ENCODE data around the gene RGPD4.
"Not testable (repeated sequence)": the region's sequence is repeated elsewhere in the genome, so short reads cannot be mapped to it uniquely, and the experiment has no call there.

Gene RGPD4

DNA sequence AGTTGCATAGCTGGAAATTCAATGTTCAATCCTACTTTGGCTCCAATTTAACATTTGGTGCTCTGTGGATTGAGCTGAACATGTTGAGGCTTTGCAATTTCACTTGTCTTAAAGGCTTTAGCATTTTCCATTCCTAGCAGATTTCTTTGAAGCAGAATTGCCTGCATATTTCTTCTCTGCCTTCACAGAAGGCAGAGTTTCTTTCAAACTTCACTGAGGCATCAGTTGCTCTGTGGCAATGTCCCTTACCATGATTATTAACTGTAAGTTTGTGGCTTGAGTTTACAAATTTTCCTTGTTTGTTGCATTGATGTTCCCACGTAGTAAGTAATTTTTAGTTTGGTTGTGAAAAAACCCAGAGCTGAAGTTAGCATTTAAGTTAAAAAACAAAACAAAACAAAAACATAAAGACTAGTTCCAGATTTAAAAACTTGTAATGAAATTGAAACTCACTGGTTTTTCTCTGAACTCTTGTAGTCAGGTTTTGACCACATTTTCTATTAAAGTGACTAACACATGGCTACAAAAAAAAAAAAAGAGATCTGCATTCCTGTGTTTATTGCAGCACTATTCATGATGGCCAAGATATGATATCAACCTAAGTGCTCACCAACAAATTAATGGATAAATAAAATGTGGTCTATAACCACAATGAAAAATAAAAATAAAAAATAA, 90.1 kb downstream of the RGPD4 start:
- H4K8ac ChIP-seq (ENCODE audit: low read depth, low read length); H2AK5ac ChIP-seq (ENCODE audit: low read length); H3K27me3 ChIP-seq (ENCODE audit: insufficient read depth, low read length); H3K79me1 ChIP-seq (ENCODE audit: low read length); H3K23ac ChIP-seq (ENCODE audit: low read length); H3K4me1 ChIP-seq (ENCODE audit: control insufficient read depth in 1 of 2, insufficient read depth in 2 of 2, low read length in 2 of 2); H3K4me2 ChIP-seq (ENCODE audit: low read length); H3K27ac ChIP-seq (ENCODE audit: low read depth, low read length); H4K91ac ChIP-seq (ENCODE audit: low read depth, low read length); H3K79me2 ChIP-seq (ENCODE audit: control insufficient read depth, insufficient read depth, low read length, poor library complexity); H3K9ac ChIP-seq (ENCODE audit: low read length); H4K12ac ChIP-seq (ENCODE audit: low read depth, low read length); DNase-seq; H2BK12ac ChIP-seq (ENCODE audit: low read length); H3K9me3 ChIP-seq (ENCODE audit: insufficient read depth, low read depth, low read length); H3K14ac ChIP-seq (ENCODE audit: low read length); H2AFZ ChIP-seq (ENCODE audit: insufficient read depth, low read length, poor library complexity); H3K4me3 ChIP-seq (ENCODE audit: low read depth, low read length); H2BK5ac ChIP-seq (ENCODE audit: low read depth, low read length, poor library complexity); H3K4ac ChIP-seq (ENCODE audit: low read depth, low read length); H3K36me3 ChIP-seq (ENCODE audit: control insufficient read depth in 1 of 2, insufficient read depth in 2 of 2, low read length in 2 of 2); H3K18ac ChIP-seq (ENCODE audit: low read length); H2BK120ac ChIP-seq (ENCODE audit: insufficient read depth, low read length, poor library complexity): not testable (repeated sequence)
- no CpG with 5 or more reads among the region's 1 CpG for WGBS (ENCODE audit: extremely low coverage, insufficient coverage, insufficient read length)

DNA sequence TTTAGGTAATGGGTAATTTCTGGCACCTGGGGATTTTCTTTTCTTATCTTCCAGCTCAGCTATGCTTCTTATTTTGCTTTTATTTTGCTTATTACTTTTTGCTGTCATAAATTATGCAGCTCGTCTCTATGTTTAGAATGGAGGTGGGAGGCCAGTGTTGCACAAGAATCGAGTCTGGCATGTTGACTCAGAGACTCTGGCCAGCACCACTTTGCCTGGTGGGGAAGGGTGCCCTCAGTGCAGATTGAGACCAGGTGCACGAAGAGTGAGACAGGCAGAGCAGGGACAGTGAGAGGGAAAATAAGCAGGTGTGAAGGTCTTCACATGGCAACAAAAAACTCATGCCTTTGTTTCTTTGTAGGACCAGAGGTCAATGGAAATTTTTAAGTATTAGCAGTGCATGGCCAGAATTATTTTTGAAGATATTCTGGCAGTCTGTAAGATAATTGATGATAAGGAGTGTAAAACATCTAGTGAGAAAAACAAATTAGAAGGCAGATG, 100.4 kb downstream of the RGPD4 start:
- Histone ChIP-seq H2BK12ac (ENCODE audit: low read length) (no peak overlapping the region), H2AFZ (ENCODE audit: insufficient read depth, low read length, poor library complexity) (no peak overlapping the region), H2BK120ac (ENCODE audit: insufficient read depth, low read length, poor library complexity) (no peak overlapping the region), H3K14ac (ENCODE audit: low read length) (no peak overlapping the region), H2AK5ac (ENCODE audit: low read length) (no peak overlapping the region), H4K12ac (ENCODE audit: low read depth, low read length) (no peak overlapping the region), H3K4ac (ENCODE audit: low read depth, low read length) (no peak overlapping the region), H2BK5ac (ENCODE audit: low read depth, low read length, poor library complexity) (no peak overlapping the region), H3K79me1 (ENCODE audit: low read length) (no peaks in the 10 kb centered on the region), H3K79me2 (ENCODE audit: control insufficient read depth, insufficient read depth, low read length, poor library complexity) (no peaks in the 10 kb centered on the region), H3K18ac (ENCODE audit: low read length) (no peak overlapping the region), H4K8ac (ENCODE audit: low read depth, low read length) (no peak overlapping the region), H3K9ac (ENCODE audit: low read length) (no peak overlapping the region), H3K9me3 (ENCODE audit: insufficient read depth, low read depth, low read length) (no peaks in the 10 kb centered on the region), H3K36me3 (ENCODE audit: control insufficient read depth in 1 of 2, insufficient read depth in 2 of 2, low read length in 2 of 2) (no peaks in the 10 kb centered on the region), H3K4me3 (ENCODE audit: low read depth, low read length) (no peak overlapping the region), H3K4me1 (ENCODE audit: control insufficient read depth in 1 of 2, insufficient read depth in 2 of 2, low read length in 2 of 2) (no peaks in the 10 kb centered on the region), H3K23ac (ENCODE audit: low read length) (no peak overlapping the region), H3K27ac (ENCODE audit: low read depth, low read length) (no peak overlapping the region), H3K27me3 (ENCODE audit: insufficient read depth, low read length) (no peaks in the 10 kb centered on the region), H4K91ac (ENCODE audit: low read depth, low read length) (no peak overlapping the region), H3K4me2 (ENCODE audit: low read length) (no peak overlapping the region)
- DNase-seq, result peak; percentile 54 to 80
- no CpG with 5 or more reads among the region's 3 CpGs for WGBS (ENCODE audit: extremely low coverage, insufficient coverage, insufficient read length)

DNA sequence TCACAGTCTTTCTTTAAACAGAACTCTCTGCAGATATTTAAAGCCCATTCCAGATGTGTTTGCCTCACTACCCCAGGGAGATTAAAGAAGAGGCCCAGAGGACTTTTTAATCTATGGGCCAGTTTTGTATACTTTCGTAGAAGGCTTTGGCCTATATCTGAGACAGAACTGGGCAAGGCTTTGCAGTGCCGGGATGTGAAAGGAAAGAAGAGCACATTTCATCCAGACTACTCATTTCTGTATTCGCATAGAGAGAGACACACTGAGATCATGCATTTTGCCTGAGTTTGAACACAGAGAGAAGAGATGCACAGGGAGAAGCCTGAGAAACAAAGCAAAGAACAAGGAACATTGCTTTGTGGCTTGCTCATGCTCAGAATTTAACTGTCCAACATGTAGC, 104.7 kb downstream of the RGPD4 start:
- no peak overlapping the region for H3K4me2 ChIP-seq (ENCODE audit: low read length)
- H3K14ac ChIP-seq (ENCODE audit: low read length), result no peak overlapping the region
- DNase-seq, result no peak

DNA sequence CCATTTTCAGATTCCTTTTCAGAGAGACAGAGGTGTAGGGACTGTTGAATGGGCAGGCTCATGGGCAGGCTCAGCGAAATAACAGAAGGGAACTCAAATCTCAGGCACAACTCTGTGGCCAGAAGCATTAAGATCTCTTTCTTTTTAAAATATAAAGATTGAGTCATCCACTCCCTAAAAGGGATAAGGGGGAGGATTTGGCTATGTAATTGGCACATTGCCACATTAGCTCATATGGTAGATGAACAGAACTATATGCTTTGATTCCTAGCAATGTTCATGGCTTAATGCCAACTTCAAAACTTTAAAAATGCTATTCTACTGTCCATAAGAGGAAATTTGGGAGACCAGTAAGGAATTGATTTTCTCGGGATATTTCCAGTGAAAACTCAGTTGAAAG, 105.8 kb downstream of the RGPD4 start:
- Histone ChIP-seq H4K8ac (ENCODE audit: low read depth, low read length) (no peak overlapping the region), H4K91ac (ENCODE audit: low read depth, low read length) (no peak overlapping the region), H2AFZ (ENCODE audit: insufficient read depth, low read length, poor library complexity) (no peak overlapping the region), H3K9me3 (ENCODE audit: insufficient read depth, low read depth, low read length) (no peaks in the 10 kb centered on the region), H2BK5ac (ENCODE audit: low read depth, low read length, poor library complexity) (no peak overlapping the region), H3K79me2 (ENCODE audit: control insufficient read depth, insufficient read depth, low read length, poor library complexity) (no peaks in the 10 kb centered on the region), H3K4me2 (ENCODE audit: low read length) (no peak overlapping the region), H3K27me3 (ENCODE audit: insufficient read depth, low read length) (no peaks in the 10 kb centered on the region), H3K79me1 (ENCODE audit: low read length) (no peaks in the 10 kb centered on the region), H3K4ac (ENCODE audit: low read depth, low read length) (no peak overlapping the region), H3K14ac (ENCODE audit: low read length) (no peak overlapping the region), H3K18ac (ENCODE audit: low read length) (no peak overlapping the region), H3K4me3 (ENCODE audit: low read depth, low read length) (no peak overlapping the region), H3K36me3 (ENCODE audit: control insufficient read depth in 1 of 2, insufficient read depth in 2 of 2, low read length in 2 of 2) (no peaks in the 10 kb centered on the region), H3K9ac (ENCODE audit: low read length) (no peak overlapping the region), H2BK120ac (ENCODE audit: insufficient read depth, low read length, poor library complexity) (no peak overlapping the region), H2BK12ac (ENCODE audit: low read length) (no peak overlapping the region), H3K23ac (ENCODE audit: low read length) (no peak overlapping the region), H3K4me1 (ENCODE audit: control insufficient read depth in 1 of 2, insufficient read depth in 2 of 2, low read length in 2 of 2) (peaks cover 0 to 3% of the 10 kb centered on the region in 2 experiments), H2AK5ac (ENCODE audit: low read length) (no peak overlapping the region), H3K27ac (ENCODE audit: low read depth, low read length) (no peak overlapping the region), H4K12ac (ENCODE audit: low read depth, low read length) (no peak overlapping the region)
- WGBS (ENCODE audit: extremely low coverage, insufficient coverage, insufficient read length), result no CpG with 5 or more reads among the region's 2 CpGs
- DNase-seq, result no peak

More for the DNA sequence above, 104.7 kb downstream of the RGPD4 start:
- no peak overlapping the region for H3K27ac ChIP-seq (ENCODE audit: low read depth, low read length)
- H3K4ac ChIP-seq (ENCODE audit: low read depth, low read length), result no peak overlapping the region
- H3K18ac ChIP-seq (ENCODE audit: low read length), result no peak overlapping the region
- H3K23ac ChIP-seq (ENCODE audit: low read length), result no peak overlapping the region
- peaks cover 0 to 3% of the 10 kb centered on the region in 2 experiments for H3K4me1 ChIP-seq (ENCODE audit: control insufficient read depth in 1 of 2, insufficient read depth in 2 of 2, low read length in 2 of 2)
- no peaks in the 10 kb centered on the region for H3K79me2 ChIP-seq (ENCODE audit: control insufficient read depth, insufficient read depth, low read length, poor library complexity)
- no peak overlapping the region for H2AK5ac ChIP-seq (ENCODE audit: low read length)
- H3K9me3 ChIP-seq (ENCODE audit: insufficient read depth, low read depth, low read length), result no peaks in the 10 kb centered on the region
- H4K12ac ChIP-seq (ENCODE audit: low read depth, low read length), result no peak overlapping the region
- no peak overlapping the region for H2BK12ac ChIP-seq (ENCODE audit: low read length)
- WGBS (ENCODE audit: extremely low coverage, insufficient coverage, insufficient read length), result no CpG with 5 or more reads among the region's 3 CpGs
- no peaks in the 10 kb centered on the region for H3K36me3 ChIP-seq (ENCODE audit: control insufficient read depth in 1 of 2, insufficient read depth in 2 of 2, low read length in 2 of 2)
- no peak overlapping the region for H4K8ac ChIP-seq (ENCODE audit: low read depth, low read length)
- H3K9ac ChIP-seq (ENCODE audit: low read length), result no peak overlapping the region
- H2AFZ ChIP-seq (ENCODE audit: insufficient read depth, low read length, poor library complexity), result no peak overlapping the region
- no peak overlapping the region for H3K4me3 ChIP-seq (ENCODE audit: low read depth, low read length)
- no peak overlapping the region for H4K91ac ChIP-seq (ENCODE audit: low read depth, low read length)
- no peak overlapping the region for H2BK5ac ChIP-seq (ENCODE audit: low read depth, low read length, poor library complexity)
- H2BK120ac ChIP-seq (ENCODE audit: insufficient read depth, low read length, poor library complexity), result no peak overlapping the region
- no peaks in the 10 kb centered on the region for H3K27me3 ChIP-seq (ENCODE audit: insufficient read depth, low read length)
- H3K79me1 ChIP-seq (ENCODE audit: low read length), result no peaks in the 10 kb centered on the region

Measured in trophoblast cell (in vitro differentiated cells and primary cell).